Coronary artery (tissue), 2 donors: Measurements from ENCODE around the gene GPR179.

Experiments used
- DNase-seq: peaks from one replicate; pipeline ENCODE4 v3.0.0-alpha.2; 2017; ENCODE audit warnings: low spot score
- H3K27ac ChIP-seq, 2 donors: fragments of 200-600 bp; sonication (generic); one replicate each; pipeline ENCODE4 v1.5.1; 2016 to 2019
- H3K4me3 ChIP-seq: fragments of 200-600 bp; sonication (generic); 2 replicates; pipeline ENCODE4 v1.5.1; 2016; ENCODE audit warnings: mild to moderate bottlenecking, moderate library complexity
- TF ChIP-seq, protein P1 (sequence below): fragments of 200-600 bp; sonication (generic); IDR thresholded peaks from one replicate; pipeline ENCODE4 v1.5.1; 2019; ENCODE audit warnings: antibody characterized with exemption

Gene GPR179

DNA sequence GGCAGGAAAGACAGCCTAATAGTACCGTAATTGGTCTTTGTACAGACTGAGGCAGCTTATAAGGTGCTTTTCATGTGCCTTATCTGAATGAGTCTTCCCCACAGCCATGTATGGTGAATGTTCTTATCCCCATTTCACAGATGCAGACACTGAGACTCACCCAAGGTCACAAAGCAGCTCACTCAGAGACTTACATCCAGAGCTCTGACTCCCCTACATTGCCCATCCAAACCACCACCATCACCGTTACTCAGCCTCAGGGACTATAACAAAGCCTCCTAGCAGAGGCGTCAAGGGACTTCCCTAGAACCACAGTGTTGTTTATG is 627 bp upstream of the GPR179 start:
- Histone ChIP-seq H3K27ac (no peak overlapping the region), H3K4me3 (no peak overlapping the region)
- no peak for DNase-seq
- TF ChIP-seq, protein P1, sequence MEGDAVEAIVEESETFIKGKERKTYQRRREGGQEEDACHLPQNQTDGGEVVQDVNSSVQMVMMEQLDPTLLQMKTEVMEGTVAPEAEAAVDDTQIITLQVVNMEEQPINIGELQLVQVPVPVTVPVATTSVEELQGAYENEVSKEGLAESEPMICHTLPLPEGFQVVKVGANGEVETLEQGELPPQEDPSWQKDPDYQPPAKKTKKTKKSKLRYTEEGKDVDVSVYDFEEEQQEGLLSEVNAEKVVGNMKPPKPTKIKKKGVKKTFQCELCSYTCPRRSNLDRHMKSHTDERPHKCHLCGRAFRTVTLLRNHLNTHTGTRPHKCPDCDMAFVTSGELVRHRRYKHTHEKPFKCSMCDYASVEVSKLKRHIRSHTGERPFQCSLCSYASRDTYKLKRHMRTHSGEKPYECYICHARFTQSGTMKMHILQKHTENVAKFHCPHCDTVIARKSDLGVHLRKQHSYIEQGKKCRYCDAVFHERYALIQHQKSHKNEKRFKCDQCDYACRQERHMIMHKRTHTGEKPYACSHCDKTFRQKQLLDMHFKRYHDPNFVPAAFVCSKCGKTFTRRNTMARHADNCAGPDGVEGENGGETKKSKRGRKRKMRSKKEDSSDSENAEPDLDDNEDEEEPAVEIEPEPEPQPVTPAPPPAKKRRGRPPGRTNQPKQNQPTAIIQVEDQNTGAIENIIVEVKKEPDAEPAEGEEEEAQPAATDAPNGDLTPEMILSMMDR = no peak

GRCh38 chr17:38342886-38343607 is 709 bp downstream of the GPR179 start:
- no peak for DNase-seq
- no peak overlapping the region for H3K4me3 ChIP-seq
- TF ChIP-seq, protein P1 = no peak
- H3K27ac ChIP-seq = no peak overlapping the region

GRCh38 chr17:38341035-38341721 is 2.6 kb downstream of the GPR179 start:
- DNase-seq = no peak
- H3K27ac ChIP-seq = no peak overlapping the region
- no peak overlapping the region for H3K4me3 ChIP-seq
- TF ChIP-seq, protein P1 = no peak

DNA sequence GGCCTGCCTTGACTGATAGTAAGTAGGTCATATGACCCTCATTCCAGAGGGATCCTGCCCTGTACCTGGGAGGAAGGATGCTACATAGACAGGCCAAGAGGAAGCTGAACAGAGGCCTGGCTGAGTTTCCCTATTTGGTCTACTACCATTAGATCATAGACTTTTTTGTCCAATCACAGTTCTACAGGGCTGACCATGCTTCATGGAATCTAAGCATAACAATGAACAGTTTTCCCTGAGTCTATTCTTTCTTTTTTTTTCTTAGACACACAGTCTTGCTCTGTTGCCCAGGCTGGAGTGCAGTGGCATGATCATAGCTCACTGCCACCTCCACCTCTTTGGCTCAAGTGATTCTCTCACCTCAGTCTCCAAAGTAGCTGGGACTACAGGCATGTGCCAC is 3.9 kb downstream of the GPR179 start:
- Histone ChIP-seq H3K27ac (no peak overlapping the region), H3K4me3 (no peak overlapping the region)
- DNase-seq = no peak
- TF ChIP-seq, protein P1 = no peak

DNA sequence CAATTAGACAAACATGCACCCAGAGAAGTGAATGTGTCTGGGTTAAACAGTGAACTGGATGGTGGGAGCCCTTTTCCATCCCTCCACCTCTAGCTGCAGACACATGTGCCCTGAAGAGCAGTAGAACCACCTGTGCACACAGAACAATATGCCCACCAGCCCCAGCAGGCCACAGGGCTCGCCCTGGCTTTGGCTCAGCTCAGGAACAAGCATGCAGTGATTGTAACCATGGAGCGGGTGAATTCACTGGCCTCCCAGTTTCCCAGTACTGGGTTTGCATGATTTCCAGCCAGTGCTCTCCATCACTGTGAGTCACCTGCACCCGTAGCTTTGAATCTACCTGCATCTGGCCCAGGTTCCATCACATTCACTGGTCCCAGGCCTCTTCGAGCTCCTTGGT is 5.2 kb downstream of the GPR179 start:
- H3K27ac ChIP-seq = no peak overlapping the region

DNA sequence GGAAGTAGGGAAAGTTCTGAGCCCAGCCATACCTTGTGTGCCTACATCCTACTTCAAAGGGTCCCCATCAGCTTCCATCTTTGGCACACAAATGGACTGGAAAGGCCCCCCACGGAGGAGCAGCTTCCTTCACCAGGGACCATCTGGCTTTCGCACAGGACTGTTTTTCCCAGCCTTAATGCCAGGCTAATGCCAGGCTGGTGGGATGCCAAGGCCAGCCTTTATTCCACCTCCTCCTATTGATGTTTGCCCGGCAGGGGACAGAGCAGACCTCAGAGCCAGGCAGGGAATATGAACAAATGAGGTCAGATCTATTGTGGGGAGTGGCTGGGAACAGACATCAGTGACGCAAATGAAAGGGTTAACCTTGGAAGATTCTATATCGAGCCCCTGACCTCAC is 5.7 kb downstream of the GPR179 start:
- H3K4me3 ChIP-seq = no peak overlapping the region
- TF ChIP-seq, protein P1 = no peak
- no peak for DNase-seq

More for the DNA sequence above, 5.2 kb downstream of the GPR179 start:
- no peak overlapping the region for H3K4me3 ChIP-seq
- TF ChIP-seq, protein P1 = no peak
- no peak for DNase-seq

DNA sequence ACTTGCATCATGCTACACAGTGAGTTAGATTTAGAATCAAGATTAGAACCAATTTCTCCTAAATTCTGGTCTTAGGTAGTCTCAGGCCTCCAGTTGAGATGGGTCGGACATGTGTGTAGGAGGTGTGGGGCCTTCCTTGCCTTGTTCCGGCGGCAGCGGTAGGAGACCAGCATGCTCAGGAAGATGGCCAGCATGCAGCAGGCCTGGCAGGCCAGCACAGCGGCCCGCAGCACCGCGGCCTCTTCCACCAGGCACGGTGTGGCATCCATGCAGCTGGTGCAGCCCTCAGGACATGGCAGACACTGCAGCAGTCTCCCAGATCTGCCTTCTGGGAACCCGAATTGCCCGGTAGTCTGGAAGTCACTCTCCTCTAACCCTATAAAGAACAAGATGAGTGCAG is 6.9 kb downstream of the GPR179 start:
- no peak overlapping the region for H3K27ac ChIP-seq
- no peak overlapping the region for H3K4me3 ChIP-seq
- TF ChIP-seq, protein P1 = no peak
- no peak for DNase-seq

More for the DNA sequence above, 5.7 kb downstream of the GPR179 start:
- no peak overlapping the region for H3K27ac ChIP-seq
